ENCODE data around the gene NFYB. TPM values are rescaled to one million over a fixed set of nuclear protein-coding genes. Genes with fewer than 3 reads are reported as not detected.

Gene NFYB
- total RNA-seq, 1 experiment from 2014 or later: 22.4 TPM

DNA sequence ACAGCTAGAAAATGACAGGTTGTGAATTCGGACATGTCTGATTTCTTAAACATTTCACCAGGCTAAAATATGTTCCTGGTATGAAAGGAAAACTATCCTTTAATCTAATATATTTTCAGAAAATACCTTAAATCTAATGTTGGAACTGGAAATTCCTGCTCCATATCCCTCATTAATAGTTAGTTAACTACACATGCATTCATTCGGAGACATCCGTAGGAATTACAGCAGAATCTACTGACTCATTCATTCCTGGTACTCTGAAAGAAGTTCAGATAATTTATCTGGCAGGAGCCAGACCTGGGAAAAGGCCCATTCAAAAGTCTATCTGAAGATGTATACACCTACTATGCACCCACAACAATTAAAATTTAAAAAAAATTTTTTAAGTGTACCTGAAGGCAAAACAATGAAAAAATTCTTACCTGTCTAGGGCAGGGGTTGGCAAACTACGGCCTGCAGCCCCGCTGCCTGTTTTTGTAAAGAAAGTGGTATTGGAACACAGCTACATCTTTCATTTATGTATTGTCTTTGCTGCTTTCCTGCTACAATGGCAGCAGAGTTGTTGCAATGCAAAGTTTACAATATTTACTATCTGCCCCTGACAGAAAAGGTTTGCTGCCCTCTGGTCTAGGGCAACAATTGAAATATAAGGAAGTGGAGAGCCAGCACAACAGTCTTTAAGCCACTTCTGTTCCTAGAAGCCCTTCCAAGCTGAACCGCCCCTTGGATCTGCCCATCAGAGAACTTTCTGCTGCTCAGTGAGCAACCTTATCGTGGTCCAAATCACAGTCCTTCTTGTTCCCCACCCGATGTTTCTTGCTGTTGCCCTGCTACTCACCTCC, 17.9 kb upstream of the NFYB start:
- H2AFZ ChIP-seq (ENCODE audit: low read depth, low read length, poor library complexity, severe bottlenecking): no peak overlapping the region

DNA sequence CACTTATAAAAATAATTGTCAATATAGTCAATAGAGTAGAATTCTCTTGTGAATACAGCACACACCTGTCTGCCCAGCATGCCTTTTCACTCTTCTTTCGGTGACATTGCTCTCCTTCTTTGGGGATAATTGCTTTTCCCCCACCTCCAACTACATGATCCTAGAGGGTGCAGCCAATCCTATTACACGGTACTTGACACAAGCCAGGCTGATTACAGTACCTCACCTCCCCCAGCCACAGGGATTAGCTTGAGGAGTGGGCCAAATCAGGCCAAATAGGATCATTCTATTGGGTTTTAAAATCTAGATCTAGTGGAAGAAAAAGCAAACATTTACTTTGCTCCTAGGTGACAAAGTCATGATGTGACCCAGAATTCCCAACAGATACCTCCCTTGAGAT, 16.8 kb upstream of the NFYB start:
- POLR2A ChIA-PET: no interaction called here
- CTCF ChIA-PET: no interaction called here
- no peak overlapping the region for H3K27ac ChIP-seq (ENCODE audit: low read depth, low read length)

More for the DNA sequence above, 17.9 kb upstream of the NFYB start:
- Histone ChIP-seq H3K36me3 (ENCODE audit: control insufficient read depth in 1 of 2, insufficient read depth in 2 of 2, low read length in 2 of 2) (no peaks in the 10 kb centered on the region), H3K9me2 (ENCODE audit: insufficient read depth) (no peaks in the 10 kb centered on the region), H3K9ac (ENCODE audit: low read length) (no peak overlapping the region), H3K9me3 (ENCODE audit: control insufficient read depth in 1 of 2, insufficient read depth in 1 of 2, low read depth in 1 of 2, low read length in 2 of 2) (no peaks in the 10 kb centered on the region), H3K4me1 (ENCODE audit: control insufficient read depth in 1 of 2, insufficient read depth in 2 of 2, low read length in 2 of 2) (no peaks in the 10 kb centered on the region), H3K27me3 (ENCODE audit: insufficient read depth, low read length) (no peaks in the 10 kb centered on the region), H3K4me2 (ENCODE audit: low read length) (no peak overlapping the region), H3K4me3 (replicated peaks in 1 of 2; ENCODE audit: low read depth in 1 of 2, low read length in 2 of 2) (no peak overlapping the region), H3K27ac (ENCODE audit: low read depth, low read length) (no peak overlapping the region), H3K79me2 (ENCODE audit: insufficient read depth, low read length) (no peaks in the 10 kb centered on the region), H4K20me1 (ENCODE audit: insufficient read depth) (no peaks in the 10 kb centered on the region)
- no peak for TF ChIP-seq POLR2AphosphoS5 (IDR thresholded peaks at IDR 0.05; ENCODE audit: low read depth, low read length)
- TF ChIP-seq ZFX (IDR thresholded peaks at IDR 0.05): no peak
- TF ChIP-seq, protein P1, sequence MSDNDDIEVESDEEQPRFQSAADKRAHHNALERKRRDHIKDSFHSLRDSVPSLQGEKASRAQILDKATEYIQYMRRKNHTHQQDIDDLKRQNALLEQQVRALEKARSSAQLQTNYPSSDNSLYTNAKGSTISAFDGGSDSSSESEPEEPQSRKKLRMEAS (IDR thresholded peaks at IDR 0.05): no peak
- CTCF ChIA-PET: no interaction called here
- no TSS peak for BruUV-seq (replicated peaks)
- POLR2A ChIA-PET: no interaction called here
- DNase-seq (ENCODE audit: low read depth, low spot score): no peak
- RAD21 ChIA-PET (ENCODE audit: low non-redundant PET in 1 of 2, low total read pairs in 2 of 2, uncharacterized antibody in 2 of 2, unreplicated experiment in 2 of 2): no interaction called here
- ATAC-seq: no peak
- intact Hi-C loops (cut with micrococcal nuclease): no loop called here

More for the DNA sequence above, 16.8 kb upstream of the NFYB start:
- TF ChIP-seq, protein P2, sequence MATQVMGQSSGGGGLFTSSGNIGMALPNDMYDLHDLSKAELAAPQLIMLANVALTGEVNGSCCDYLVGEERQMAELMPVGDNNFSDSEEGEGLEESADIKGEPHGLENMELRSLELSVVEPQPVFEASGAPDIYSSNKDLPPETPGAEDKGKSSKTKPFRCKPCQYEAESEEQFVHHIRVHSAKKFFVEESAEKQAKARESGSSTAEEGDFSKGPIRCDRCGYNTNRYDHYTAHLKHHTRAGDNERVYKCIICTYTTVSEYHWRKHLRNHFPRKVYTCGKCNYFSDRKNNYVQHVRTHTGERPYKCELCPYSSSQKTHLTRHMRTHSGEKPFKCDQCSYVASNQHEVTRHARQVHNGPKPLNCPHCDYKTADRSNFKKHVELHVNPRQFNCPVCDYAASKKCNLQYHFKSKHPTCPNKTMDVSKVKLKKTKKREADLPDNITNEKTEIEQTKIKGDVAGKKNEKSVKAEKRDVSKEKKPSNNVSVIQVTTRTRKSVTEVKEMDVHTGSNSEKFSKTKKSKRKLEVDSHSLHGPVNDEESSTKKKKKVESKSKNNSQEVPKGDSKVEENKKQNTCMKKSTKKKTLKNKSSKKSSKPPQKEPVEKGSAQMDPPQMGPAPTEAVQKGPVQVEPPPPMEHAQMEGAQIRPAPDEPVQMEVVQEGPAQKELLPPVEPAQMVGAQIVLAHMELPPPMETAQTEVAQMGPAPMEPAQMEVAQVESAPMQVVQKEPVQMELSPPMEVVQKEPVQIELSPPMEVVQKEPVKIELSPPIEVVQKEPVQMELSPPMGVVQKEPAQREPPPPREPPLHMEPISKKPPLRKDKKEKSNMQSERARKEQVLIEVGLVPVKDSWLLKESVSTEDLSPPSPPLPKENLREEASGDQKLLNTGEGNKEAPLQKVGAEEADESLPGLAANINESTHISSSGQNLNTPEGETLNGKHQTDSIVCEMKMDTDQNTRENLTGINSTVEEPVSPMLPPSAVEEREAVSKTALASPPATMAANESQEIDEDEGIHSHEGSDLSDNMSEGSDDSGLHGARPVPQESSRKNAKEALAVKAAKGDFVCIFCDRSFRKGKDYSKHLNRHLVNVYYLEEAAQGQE (IDR thresholded peaks at IDR 0.05; ENCODE audit: low read depth): no peak
- no peak for TF ChIP-seq EGR1 (IDR thresholded peaks at IDR 0.05; ENCODE audit: low read depth)
- TF ChIP-seq FOSL1 (IDR thresholded peaks at IDR 0.05; ENCODE audit: low read depth): no peak
- RAD21 ChIA-PET (ENCODE audit: low non-redundant PET in 1 of 2, low total read pairs in 2 of 2, uncharacterized antibody in 2 of 2, unreplicated experiment in 2 of 2): no interaction called here
- DNase-seq (ENCODE audit: low read depth, low spot score) (no peak), ATAC-seq (no peak)
- H4K20me1 ChIP-seq (ENCODE audit: insufficient read depth): no peaks in the 10 kb centered on the region
- H3K4me1 ChIP-seq (ENCODE audit: control insufficient read depth in 1 of 2, insufficient read depth in 2 of 2, low read length in 2 of 2): no peaks in the 10 kb centered on the region
- no peak overlapping the region for H3K9ac ChIP-seq (ENCODE audit: low read length)
- no peaks in the 10 kb centered on the region for H3K36me3 ChIP-seq (ENCODE audit: control insufficient read depth in 1 of 2, insufficient read depth in 2 of 2, low read length in 2 of 2)
- no peaks in the 10 kb centered on the region for H3K9me3 ChIP-seq (ENCODE audit: control insufficient read depth in 1 of 2, insufficient read depth in 1 of 2, low read depth in 1 of 2, low read length in 2 of 2)
- H3K27me3 ChIP-seq (ENCODE audit: insufficient read depth, low read length): no peaks in the 10 kb centered on the region
- intact Hi-C loops (cut with micrococcal nuclease): no loop called here
- no TSS peak for BruUV-seq (replicated peaks)
- no peaks in the 10 kb centered on the region for H3K9me2 ChIP-seq (ENCODE audit: insufficient read depth)
- no peaks in the 10 kb centered on the region for H3K79me2 ChIP-seq (ENCODE audit: insufficient read depth, low read length)
- H3K4me3 ChIP-seq (replicated peaks in 1 of 2; ENCODE audit: low read depth in 1 of 2, low read length in 2 of 2): no peak overlapping the region
- no peak overlapping the region for H3K4me2 ChIP-seq (ENCODE audit: low read length)
- H2AFZ ChIP-seq (ENCODE audit: low read depth, low read length, poor library complexity, severe bottlenecking): no peak overlapping the region
